NCI-H2107 (cell line): ENCODE data around the gene TUBA4A.
"Not testable (repeated sequence)": the region's sequence is repeated elsewhere in the genome, so short reads cannot be mapped to it uniquely, and the experiment has no call there.

ENCODE experiments used
- DNase-seq: peaks from one replicate; lab custom pipeline; 2025; lab: John Stamatoyannopoulos, UW

The TUBA4A gene

GRCh38 chr2:219210886-219211362, 42.8 kb downstream of the TUBA4A start:
- DNase-seq, result no peak

GRCh38 chr2:219210196-219210885, 43.4 kb downstream of the TUBA4A start:
- DNase-seq, result no peak

GRCh38 chr2:219209236-219210195, 44.2 kb downstream of the TUBA4A start:
- no peak for DNase-seq

GRCh38 chr2:219207884-219208740, 45.6 kb downstream of the TUBA4A start:
- no peak for DNase-seq

- no peak for DNase-seq
Measured at GRCh38 chr2:219207134-219207883, 46.4 kb downstream of the TUBA4A start.

GRCh38 chr2:219206328-219207133, 47.2 kb downstream of the TUBA4A start, which contains the start of gene ZFAND2B:
TSS of gene ZFAND2B (plus strand) at chr2:219206782. CDS start at chr2:219206988, 206 bp downstream.
- peak; percentile 71 for DNase-seq

- no peak for DNase-seq
Measured at GRCh38 chr2:219205981-219206327, 47.8 kb downstream of the TUBA4A start.

- DNase-seq, result no peak
Measured at GRCh38 chr2:219205165-219205538, 48.6 kb downstream of the TUBA4A start.

GRCh38 chr2:219204425-219205164, 49.1 kb downstream of the TUBA4A start:
- DNase-seq, result no peak

- not testable (repeated sequence) for DNase-seq
Measured at GRCh38 chr2:219201331-219201730, 52.4 kb downstream of the TUBA4A start.

- not testable (repeated sequence) for DNase-seq
Measured at GRCh38 chr2:219200502-219201326, 53.0 kb downstream of the TUBA4A start.
